Transverse colon (tissue), 4 donors: Measurements from ENCODE around the gene GP2. TPM values are rescaled to one million over a fixed set of nuclear protein-coding genes. Genes with fewer than 3 reads are reported as not detected.

Experiments used
- DNase-seq: peaks from one replicate; pipeline ENCODE4 v3.0.0-alpha.2; 2019
- H3K27ac ChIP-seq, 4 donors: fragments of 200-600 bp; sonication (generic); 2 replicates each; pipeline ENCODE4 v1.5.1; 2016 to 2018; ENCODE audit warnings: inconsistent platforms in 4 of 4
- H3K27me3 ChIP-seq: fragments of 200-600 bp; sonication (generic); 2 replicates; pipeline ENCODE4 v1.5.1; 2017; ENCODE audit warnings: inconsistent platforms
- H3K36me3 ChIP-seq, 4 donors: fragments of 200-600 bp; sonication (generic); 2 replicates each; pipeline ENCODE4 v1.5.1; 2017 to 2019; ENCODE audit warnings: inconsistent platforms in 4 of 4
- H3K4me1 ChIP-seq, 4 donors: fragments of 200-600 bp; sonication (generic); 2 replicates each; pipeline ENCODE4 v1.5.1; 2017 to 2020; ENCODE audit warnings: inconsistent platforms in 4 of 4
- H3K4me3 ChIP-seq, 4 donors: fragments of 200-600 bp; sonication (generic); 1 replicate in 1 of 4; 2 replicates in 3 of 4; pipeline versions ENCODE4 v1.5.1 to v1.6.1; 2017 to 2019; ENCODE audit warnings: inconsistent platforms in 4 of 4
- H3K9me3 ChIP-seq, 2 donors: fragments of 200-600 bp; sonication (generic); 2 replicates each; pipeline ENCODE4 v1.5.1; 2017 to 2019; ENCODE audit warnings: inconsistent platforms in 2 of 2
- CTCF ChIP-seq, 5 experiments: fragments of 200-600 bp in 3 of 5; fragments of 450-650 bp in 2 of 5; sonication (generic) in 3 of 5; IDR thresholded peaks; 1 replicate in 2 of 5; 2 replicates in 3 of 5; pipeline ENCODE4 v1.5.1; 2016 to 2017; ENCODE audit warnings: antibody characterized with exemption in 5 of 5, inconsistent platforms in 3 of 5, mild to moderate bottlenecking in 2 of 5, moderate library complexity in 1 of 5
- EP300 ChIP-seq: sonication (generic); formaldehyde crosslinking; IDR thresholded peaks from one replicate; pipeline ENCODE4 v1.6.1; 2017; ENCODE audit warnings: antibody characterized with exemption, low read depth
- POLR2A ChIP-seq: fragments of 450-650 bp; IDR thresholded peaks from one replicate; pipeline ENCODE4 v1.6.1; 2016; ENCODE audit warnings: antibody characterized with exemption, mild to moderate bottlenecking, moderate library complexity
- POLR2AphosphoS5 ChIP-seq, 3 donors: sonication (generic); formaldehyde crosslinking; IDR thresholded peaks; one replicate each; pipeline ENCODE4 v1.6.1; 2016; ENCODE audit warnings: antibody characterized with exemption in 3 of 3
- WGBS, 2 donors: methylation state at CpG; one replicate each; pipeline ENCODE4 v1.1.5; 2018; ENCODE audit warnings: low coverage in 1 of 2; 5-methylcytosine and 5-hydroxymethylcytosine counted together
- in situ Hi-C, 4 donors: fragments of 200-750 bp; cut with MboI; loops; one replicate each; pipeline versions ENCODE4 v1.15.0 to v1.15.1; 2017; ENCODE audit warnings: low sequenced_read_pairs in 3 of 4, low pct_ligation_motif_present in 1 of 4, low pct_unique_long_range_greater_than_20kb in 1 of 4
- intact Hi-C: fragments of 100-400 bp; cut with DNase I; formaldehyde crosslinking; loops from one replicate; pipeline ENCODE4 v1.15.1; 2023; ENCODE audit warnings: low total_unique reads
- total RNA-seq, 4 donors: library from RNA; depleted of rRNA; stranded (reverse); fragments of >200 nt; gene quantifications; one replicate each; pipeline ENCODE4 v1.1.0, GENCODE V29; 2016

Gene GP2
- total RNA-seq, 4 donors from 2014 or later, result 1.8 to 3.0 (median 2.8) TPM

DNA sequence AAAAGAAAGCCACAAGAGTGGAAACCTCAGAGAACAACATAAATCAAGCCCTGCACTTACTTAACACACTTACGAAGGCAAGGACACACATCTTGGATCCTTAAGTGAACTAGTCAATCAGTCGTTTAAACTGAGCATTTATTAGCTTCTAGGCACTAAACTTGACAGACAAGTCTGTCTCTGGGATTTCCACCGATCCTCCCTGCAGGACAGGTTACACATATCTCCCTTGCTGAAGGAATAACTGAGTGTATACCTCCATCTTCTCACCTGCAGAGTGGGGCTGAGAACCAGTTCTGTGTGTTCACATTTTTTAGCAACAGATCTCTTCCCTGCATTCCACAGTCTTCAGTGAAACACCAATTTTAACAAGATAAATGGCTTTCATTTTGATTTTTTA is 8.9 kb downstream of the GP2 start:
- Histone ChIP-seq H3K9me3 (no peaks in the 10 kb centered on the region), H3K4me3 (no peak overlapping the region), H3K4me1 (no peaks in the 10 kb centered on the region), H3K27ac (no peak overlapping the region), H3K27me3 (no peaks in the 10 kb centered on the region), H3K36me3 (no peaks in the 10 kb centered on the region)
- DNase-seq, result no peak
- TF ChIP-seq POLR2A, result no peak
- TF ChIP-seq EP300, result no peak
- TF ChIP-seq CTCF (IDR thresholded peaks at IDR 0.05), result no peak
- no peak for TF ChIP-seq POLR2AphosphoS5 (IDR thresholded peaks at IDR 0.05)
- WGBS, 2 donors, result 45 to 53% methylated on average over 3 of the region's 3 CpGs
- in situ Hi-C loops, result no loop called here
- intact Hi-C loops, result no loop called here

- H3K4me3 ChIP-seq, result no peak overlapping the region
- WGBS, 2 donors, result 78 to 82% methylated on average over 7 of the region's 7 CpGs
- intact Hi-C loops, result no loop called here
Measured at GRCh38 chr16:20318006-20318405, 9.3 kb downstream of the GP2 start.

GRCh38 chr16:20317117-20317516 is 10.2 kb downstream of the GP2 start:
- Histone ChIP-seq H3K27me3 (no peaks in the 10 kb centered on the region), H3K27ac (no peak overlapping the region), H3K4me1 (no peaks in the 10 kb centered on the region), H3K4me3 (no peak overlapping the region), H3K36me3 (no peaks in the 10 kb centered on the region), H3K9me3 (no peaks in the 10 kb centered on the region)
- 32 to 66% methylated on average over 4 to 8 of the region's 8 CpGs for WGBS, 2 donors
- TF ChIP-seq CTCF (IDR thresholded peaks at IDR 0.05), result no peak
- no peak for TF ChIP-seq POLR2A
- no peak for TF ChIP-seq POLR2AphosphoS5 (IDR thresholded peaks at IDR 0.05)
- no peak for TF ChIP-seq EP300
- intact Hi-C loops (no loop called here), in situ Hi-C loops (no loop called here)
- no peak for DNase-seq

More at GRCh38 chr16:20318006-20318405, 9.3 kb downstream of the GP2 start:
- no peak overlapping the region for H3K27ac ChIP-seq
- no peaks in the 10 kb centered on the region for H3K27me3 ChIP-seq
- TF ChIP-seq CTCF (IDR thresholded peaks at IDR 0.05) (no peak), POLR2AphosphoS5 (IDR thresholded peaks at IDR 0.05) (no peak), EP300 (no peak), POLR2A (no peak)
- no peaks in the 10 kb centered on the region for H3K9me3 ChIP-seq
- H3K36me3 ChIP-seq, result no peaks in the 10 kb centered on the region
- no peak for DNase-seq
- no peaks in the 10 kb centered on the region for H3K4me1 ChIP-seq
- in situ Hi-C loops, result no loop called here

DNA sequence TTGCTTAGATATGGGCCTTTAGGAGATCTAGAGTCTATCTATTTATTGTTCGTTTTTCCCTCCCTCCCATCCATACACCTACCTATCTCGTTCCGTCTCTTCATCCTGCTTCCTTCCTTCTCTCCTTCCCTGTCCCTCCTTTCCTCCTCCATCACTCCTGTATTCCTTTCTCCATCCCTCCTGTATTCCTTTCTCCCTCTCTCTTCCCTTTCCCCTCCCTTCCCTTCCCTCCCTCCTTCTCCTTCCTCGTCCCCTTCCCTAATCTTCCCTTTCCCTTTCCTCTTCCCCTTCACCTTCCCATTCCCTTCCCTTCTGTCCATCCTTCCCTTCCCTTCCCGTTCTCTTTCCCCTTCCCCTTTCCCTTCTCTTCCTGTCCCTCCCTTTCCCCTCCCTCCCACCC is 10.6 kb downstream of the GP2 start:
- intact Hi-C loops, result no loop called here
- WGBS, 2 donors, result 71 to 82% methylated on average over 4 to 5 of the region's 5 CpGs
- in situ Hi-C loops, result no loop called here

More for the DNA sequence above, 10.6 kb downstream of the GP2 start:
- Histone ChIP-seq H3K9me3 (no peaks in the 10 kb centered on the region), H3K36me3 (no peaks in the 10 kb centered on the region), H3K27ac (no peak overlapping the region), H3K4me1 (no peaks in the 10 kb centered on the region), H3K4me3 (no peak overlapping the region), H3K27me3 (no peaks in the 10 kb centered on the region)
- no peak for DNase-seq
- no peak for TF ChIP-seq CTCF (IDR thresholded peaks at IDR 0.05)
- TF ChIP-seq EP300, result no peak
- no peak for TF ChIP-seq POLR2AphosphoS5 (IDR thresholded peaks at IDR 0.05)
- no peak for TF ChIP-seq POLR2A
